ENCODE results near the gene PDZD4.

PDZD4 gene

GRCh38 chrX:153866302-153867019, 36.1 kb upstream of the PDZD4 start:
- no peaks in the 10 kb centered on the region for H3K4me1 ChIP-seq (ENCODE audit: control insufficient read depth, insufficient read depth, low read length, unreplicated experiment)
- no peaks in the 10 kb centered on the region for H3K79me2 ChIP-seq (ENCODE audit: control insufficient read depth, insufficient read depth, low read length, unreplicated experiment)
- H3K27me3 ChIP-seq (ENCODE audit: insufficient read depth, low read length): no peaks in the 10 kb centered on the region
- H2AFZ ChIP-seq (ENCODE audit: low read length, unreplicated experiment): no peak overlapping the region
- no peak overlapping the region for H3K27ac ChIP-seq (ENCODE audit: low read depth, low read length)
- H3K36me3 ChIP-seq (ENCODE audit: insufficient read depth, low read length): no peaks in the 10 kb centered on the region
- no peak overlapping the region for H3K4me3 ChIP-seq (ENCODE audit: low read depth, low read length)

- Histone ChIP-seq H2AFZ (ENCODE audit: low read length, unreplicated experiment) (no peak overlapping the region), H3K36me3 (ENCODE audit: insufficient read depth, low read length) (no peaks in the 10 kb centered on the region)
Measured at GRCh38 chrX:153865685-153866084, 35.3 kb upstream of the PDZD4 start.

GRCh38 chrX:153865321-153865580, 34.9 kb upstream of the PDZD4 start:
- no peak overlapping the region for H2AFZ ChIP-seq (ENCODE audit: low read length, unreplicated experiment)

More at GRCh38 chrX:153865685-153866084, 35.3 kb upstream of the PDZD4 start:
- no peak overlapping the region for H3K27ac ChIP-seq (ENCODE audit: low read depth, low read length)
- H3K27me3 ChIP-seq (ENCODE audit: insufficient read depth, low read length): no peaks in the 10 kb centered on the region
- H3K4me3 ChIP-seq (ENCODE audit: low read depth, low read length): no peak overlapping the region
- no peaks in the 10 kb centered on the region for H3K4me1 ChIP-seq (ENCODE audit: control insufficient read depth, insufficient read depth, low read length, unreplicated experiment)
- no peaks in the 10 kb centered on the region for H3K79me2 ChIP-seq (ENCODE audit: control insufficient read depth, insufficient read depth, low read length, unreplicated experiment)

GRCh38 chrX:153864561-153865320, 34.4 kb upstream of the PDZD4 start:
- Histone ChIP-seq H3K79me2 (ENCODE audit: control insufficient read depth, insufficient read depth, low read length, unreplicated experiment) (no peaks in the 10 kb centered on the region), H2AFZ (ENCODE audit: low read length, unreplicated experiment) (no peak overlapping the region), H3K4me3 (ENCODE audit: low read depth, low read length) (no peak overlapping the region), H3K36me3 (ENCODE audit: insufficient read depth, low read length) (no peaks in the 10 kb centered on the region), H3K27me3 (ENCODE audit: insufficient read depth, low read length) (peaks cover 2% of the 10 kb centered on the region; the same call in 1 of the 2 replicates), H3K4me1 (ENCODE audit: control insufficient read depth, insufficient read depth, low read length, unreplicated experiment) (no peaks in the 10 kb centered on the region), H3K27ac (ENCODE audit: low read depth, low read length) (no peak overlapping the region)

More at GRCh38 chrX:153865321-153865580, 34.9 kb upstream of the PDZD4 start:
- Histone ChIP-seq H3K4me3 (ENCODE audit: low read depth, low read length) (no peak overlapping the region), H3K79me2 (ENCODE audit: control insufficient read depth, insufficient read depth, low read length, unreplicated experiment) (no peaks in the 10 kb centered on the region), H3K4me1 (ENCODE audit: control insufficient read depth, insufficient read depth, low read length, unreplicated experiment) (no peaks in the 10 kb centered on the region), H3K36me3 (ENCODE audit: insufficient read depth, low read length) (no peaks in the 10 kb centered on the region), H3K27me3 (ENCODE audit: insufficient read depth, low read length) (no peaks in the 10 kb centered on the region), H3K27ac (ENCODE audit: low read depth, low read length) (no peak overlapping the region)

GRCh38 chrX:153864101-153864500, 33.8 kb upstream of the PDZD4 start:
- H3K4me3 ChIP-seq (ENCODE audit: low read depth, low read length): no peak overlapping the region
- no peaks in the 10 kb centered on the region for H3K36me3 ChIP-seq (ENCODE audit: insufficient read depth, low read length)
- H3K4me1 ChIP-seq (ENCODE audit: control insufficient read depth, insufficient read depth, low read length, unreplicated experiment): no peaks in the 10 kb centered on the region
- no peak overlapping the region for H3K27ac ChIP-seq (ENCODE audit: low read depth, low read length)
- H2AFZ ChIP-seq (ENCODE audit: low read length, unreplicated experiment): no peak overlapping the region
- H3K79me2 ChIP-seq (ENCODE audit: control insufficient read depth, insufficient read depth, low read length, unreplicated experiment): no peaks in the 10 kb centered on the region
- peaks cover 5% of the 10 kb centered on the region; the same call in 1 of the 2 replicates for H3K27me3 ChIP-seq (ENCODE audit: insufficient read depth, low read length)

GRCh38 chrX:153863251-153863991, 33.1 kb upstream of the PDZD4 start:
- H3K4me1 ChIP-seq (ENCODE audit: control insufficient read depth, insufficient read depth, low read length, unreplicated experiment): no peaks in the 10 kb centered on the region
- no peak overlapping the region for H2AFZ ChIP-seq (ENCODE audit: low read length, unreplicated experiment)
- no peaks in the 10 kb centered on the region for H3K36me3 ChIP-seq (ENCODE audit: insufficient read depth, low read length)
- no peak overlapping the region for H3K27ac ChIP-seq (ENCODE audit: low read depth, low read length)
- H3K27me3 ChIP-seq (ENCODE audit: insufficient read depth, low read length): peaks cover 5% of the 10 kb centered on the region; the same call in 1 of the 2 replicates
- H3K79me2 ChIP-seq (ENCODE audit: control insufficient read depth, insufficient read depth, low read length, unreplicated experiment): no peaks in the 10 kb centered on the region
- no peak overlapping the region for H3K4me3 ChIP-seq (ENCODE audit: low read depth, low read length)

- Histone ChIP-seq H3K36me3 (ENCODE audit: insufficient read depth, low read length) (no peaks in the 10 kb centered on the region), H3K79me2 (ENCODE audit: control insufficient read depth, insufficient read depth, low read length, unreplicated experiment) (no peaks in the 10 kb centered on the region), H3K27me3 (ENCODE audit: insufficient read depth, low read length) (peaks cover 12% of the 10 kb centered on the region), H2AFZ (ENCODE audit: low read length, unreplicated experiment) (no peak overlapping the region), H3K4me3 (ENCODE audit: low read depth, low read length) (no peak overlapping the region), H3K27ac (ENCODE audit: low read depth, low read length) (no peak overlapping the region), H3K4me1 (ENCODE audit: control insufficient read depth, insufficient read depth, low read length, unreplicated experiment) (no peaks in the 10 kb centered on the region)
Measured at GRCh38 chrX:153862369-153863250, 32.3 kb upstream of the PDZD4 start.

- H3K36me3 ChIP-seq (ENCODE audit: insufficient read depth, low read length): no peaks in the 10 kb centered on the region
- H3K4me3 ChIP-seq (ENCODE audit: low read depth, low read length): no peak overlapping the region
- H3K4me1 ChIP-seq (ENCODE audit: control insufficient read depth, insufficient read depth, low read length, unreplicated experiment): no peaks in the 10 kb centered on the region
- no peak overlapping the region for H3K27ac ChIP-seq (ENCODE audit: low read depth, low read length)
- H2AFZ ChIP-seq (ENCODE audit: low read length, unreplicated experiment): no peak overlapping the region
- H3K79me2 ChIP-seq (ENCODE audit: control insufficient read depth, insufficient read depth, low read length, unreplicated experiment): no peaks in the 10 kb centered on the region
- H3K27me3 ChIP-seq (ENCODE audit: insufficient read depth, low read length): peaks cover 17% of the 10 kb centered on the region
Measured at GRCh38 chrX:153861733-153862310, 31.5 kb upstream of the PDZD4 start.

GRCh38 chrX:153861151-153861550, 30.8 kb upstream of the PDZD4 start:
- H3K4me1 ChIP-seq (ENCODE audit: control insufficient read depth, insufficient read depth, low read length, unreplicated experiment): no peaks in the 10 kb centered on the region
- H3K27me3 ChIP-seq (ENCODE audit: insufficient read depth, low read length): peaks cover 24% of the 10 kb centered on the region
- no peaks in the 10 kb centered on the region for H3K79me2 ChIP-seq (ENCODE audit: control insufficient read depth, insufficient read depth, low read length, unreplicated experiment)
- no peak overlapping the region for H2AFZ ChIP-seq (ENCODE audit: low read length, unreplicated experiment)
- H3K4me3 ChIP-seq (ENCODE audit: low read depth, low read length): no peak overlapping the region
- no peaks in the 10 kb centered on the region for H3K36me3 ChIP-seq (ENCODE audit: insufficient read depth, low read length)
- H3K27ac ChIP-seq (ENCODE audit: low read depth, low read length): no peak overlapping the region

Data from ACC112 (cell line).